Gastroesophageal sphincter (tissue), 3 donors: ENCODE measurements around the gene HNRNPR.

ENCODE experiments used
- EP300 ChIP-seq: sonication (generic); formaldehyde crosslinking; IDR thresholded peaks from one replicate; pipeline ENCODE4 v1.6.1; 2017; ENCODE audit warnings: antibody characterized with exemption, mild to moderate bottlenecking
- POLR2A ChIP-seq, 2 donors: fragments of 450-650 bp; IDR thresholded peaks; one replicate each; pipeline ENCODE4 v1.6.1; 2017; ENCODE audit warnings: antibody characterized with exemption in 2 of 2, mild to moderate bottlenecking in 2 of 2, moderate library complexity in 1 of 2
- POLR2AphosphoS5 ChIP-seq: sonication (generic); formaldehyde crosslinking; IDR thresholded peaks from one replicate; pipeline ENCODE4 v1.6.1; 2017; ENCODE audit warnings: antibody characterized with exemption
- TF ChIP-seq, protein P1 (sequence below), 4 experiments: fragments of 200-600 bp in 2 of 4; fragments of 450-650 bp in 2 of 4; sonication (generic) in 1 of 4; IDR thresholded peaks; one replicate each; pipeline ENCODE4 v1.5.1; 2017 to 2019; ENCODE audit warnings: antibody characterized with exemption in 4 of 4, mild to moderate bottlenecking in 2 of 4, moderate library complexity in 2 of 4

DNA sequence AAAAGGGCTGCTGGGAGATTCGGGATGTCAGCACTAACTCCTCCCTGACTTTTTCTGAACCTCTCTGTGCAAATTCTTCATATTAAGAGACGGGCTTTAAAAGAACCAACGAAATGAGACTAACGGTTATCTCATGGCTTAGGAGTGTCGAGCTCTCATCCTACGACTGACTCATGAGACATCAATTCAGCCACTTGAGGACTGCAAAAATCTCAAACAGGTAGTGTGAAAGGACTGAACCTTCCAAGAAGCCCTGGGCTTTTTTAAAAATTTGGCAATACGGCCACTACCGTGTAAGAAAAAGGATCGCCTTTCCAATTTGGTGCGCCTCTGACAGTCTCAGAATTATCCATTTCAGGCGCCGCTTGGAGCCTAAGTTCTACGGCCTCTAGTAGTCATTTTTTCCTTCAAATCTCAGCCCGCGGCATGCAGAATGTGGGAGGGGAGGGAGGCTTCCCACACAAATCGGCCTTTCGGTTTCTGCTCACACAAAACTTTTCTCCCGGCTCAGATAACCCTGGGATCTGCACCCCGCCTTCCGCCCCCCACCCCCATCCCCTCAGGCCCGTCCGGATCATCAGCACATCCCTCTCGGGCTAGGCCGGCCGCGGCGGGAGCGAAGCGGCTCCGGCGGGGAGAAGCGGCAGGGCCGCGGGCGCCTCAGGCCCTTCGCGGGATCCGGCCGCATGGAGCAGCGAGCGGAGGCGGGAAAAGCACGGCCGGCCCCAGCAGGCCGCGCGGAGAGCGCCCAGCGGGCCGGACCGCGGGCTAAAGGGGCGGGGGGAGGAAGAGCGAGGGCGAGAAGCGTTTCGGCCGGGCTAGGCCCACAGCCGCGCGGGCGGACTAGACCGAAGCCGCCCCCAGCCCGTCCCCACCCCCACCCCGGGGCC lies 618 bp downstream of the HNRNPR start:
- no peak for TF ChIP-seq POLR2A (IDR thresholded peaks at IDR 0.05)
- TF ChIP-seq, protein P1, sequence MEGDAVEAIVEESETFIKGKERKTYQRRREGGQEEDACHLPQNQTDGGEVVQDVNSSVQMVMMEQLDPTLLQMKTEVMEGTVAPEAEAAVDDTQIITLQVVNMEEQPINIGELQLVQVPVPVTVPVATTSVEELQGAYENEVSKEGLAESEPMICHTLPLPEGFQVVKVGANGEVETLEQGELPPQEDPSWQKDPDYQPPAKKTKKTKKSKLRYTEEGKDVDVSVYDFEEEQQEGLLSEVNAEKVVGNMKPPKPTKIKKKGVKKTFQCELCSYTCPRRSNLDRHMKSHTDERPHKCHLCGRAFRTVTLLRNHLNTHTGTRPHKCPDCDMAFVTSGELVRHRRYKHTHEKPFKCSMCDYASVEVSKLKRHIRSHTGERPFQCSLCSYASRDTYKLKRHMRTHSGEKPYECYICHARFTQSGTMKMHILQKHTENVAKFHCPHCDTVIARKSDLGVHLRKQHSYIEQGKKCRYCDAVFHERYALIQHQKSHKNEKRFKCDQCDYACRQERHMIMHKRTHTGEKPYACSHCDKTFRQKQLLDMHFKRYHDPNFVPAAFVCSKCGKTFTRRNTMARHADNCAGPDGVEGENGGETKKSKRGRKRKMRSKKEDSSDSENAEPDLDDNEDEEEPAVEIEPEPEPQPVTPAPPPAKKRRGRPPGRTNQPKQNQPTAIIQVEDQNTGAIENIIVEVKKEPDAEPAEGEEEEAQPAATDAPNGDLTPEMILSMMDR (IDR thresholded peaks at IDR 0.05) = no peak
- no peak for TF ChIP-seq EP300
- TF ChIP-seq POLR2AphosphoS5 = no peak
